Measurements from ENCODE around the gene IQGAP2.

Gene IQGAP2

GRCh38 chr5:76615759-76616158 is 212.7 kb downstream of the IQGAP2 start (continued):
- no peak for TF ChIP-seq ZNF184 (tag by site-specific recombination; IDR thresholded peaks at IDR 0.05)
- peak; percentile 80 for TF ChIP-seq IKZF3 (tag by site-specific recombination; IDR thresholded peaks at IDR 0.05)
- no peak for TF ChIP-seq ZNF248 (tag by site-specific recombination; IDR thresholded peaks at IDR 0.05)
- peak; percentile 62; the same call in 1 of the 2 replicates for TF ChIP-seq FEZF1 (tag by site-specific recombination; IDR thresholded peaks at IDR 0.05)
- peak; percentile 87 for TF ChIP-seq ZNF449 (tag by site-specific recombination; IDR thresholded peaks at IDR 0.05)
- peak; percentile 93 for TF ChIP-seq PRDM6 (tag by site-specific recombination; IDR thresholded peaks at IDR 0.05)
- no peak for TF ChIP-seq SCRT2 (tag by site-specific recombination; IDR thresholded peaks at IDR 0.05)
- no peak for TF ChIP-seq ZNF610 (tag by site-specific recombination; IDR thresholded peaks at IDR 0.05; ENCODE audit: borderline replicate concordance)
- no peak for TF ChIP-seq ZNF398 (tag by site-specific recombination; IDR thresholded peaks at IDR 0.05)
- no peak for TF ChIP-seq PRDM1 (tag by site-specific recombination; IDR thresholded peaks at IDR 0.05)
- TF ChIP-seq ZNF423 (tag by site-specific recombination; IDR thresholded peaks at IDR 0.05) = peak; percentile 84; the same call in 1 of the 2 replicates
- TF ChIP-seq ZNF600 (tag by site-specific recombination; IDR thresholded peaks at IDR 0.05) = no peak
- peak; percentile 92 for TF ChIP-seq HIC1 (tag by site-specific recombination; IDR thresholded peaks at IDR 0.05)
- TF ChIP-seq ZNF140 (tag by site-specific recombination; IDR thresholded peaks at IDR 0.05) = no peak
- TF ChIP-seq ZNF18 (tag by site-specific recombination; IDR thresholded peaks at IDR 0.05) = no peak
- no peak for TF ChIP-seq ZFP41 (tag by site-specific recombination; IDR thresholded peaks at IDR 0.05; ENCODE audit: borderline replicate concordance)
- no peak for TF ChIP-seq ZNF341 (tag by site-specific recombination; IDR thresholded peaks at IDR 0.05; ENCODE audit: low read depth)
- peak; percentile 69; the same call in 1 of the 2 replicates for TF ChIP-seq ZEB2 (tag by site-specific recombination; IDR thresholded peaks at IDR 0.05)
- TF ChIP-seq TCF7L2 (IDR thresholded peaks at IDR 0.05; ENCODE audit: borderline replicate concordance, low read depth, low read length) = no peak
- no peak for TF ChIP-seq ZNF510 (tag by site-specific recombination; IDR thresholded peaks at IDR 0.05; ENCODE audit: insufficient replicate concordance)
- TF ChIP-seq ATF2 (tag by site-specific recombination; IDR thresholded peaks at IDR 0.05; ENCODE audit: low read depth) = peak; percentile 95

All from HEK293 (cell line).